OCI-LY7 (cell line): ENCODE measurements around the gene EIF4G3.

Experiments used
- CTCF ChIP-seq: fragments of 200-600 bp; sonication (generic); conservative IDR thresholded peaks from 2 replicates; pipeline ENCODE4 v1.5.1; 2014; ENCODE audit warnings: mild to moderate bottlenecking, antibody characterized with exemption, low read length, moderate library complexity, mixed read lengths
- EZH2phosphoT487 ChIP-seq: fragments of 200-600 bp; sonication (generic); IDR thresholded peaks from 2 replicates; pipeline ENCODE4 v1.6.1; 2018; ENCODE audit warnings: low read depth, borderline replicate concordance, mild to moderate bottlenecking, mixed run types, antibody characterized with exemption, low read length, moderate library complexity, mixed read lengths

GRCh38 chr1:21212126-21212525, 35.4 kb upstream of the EIF4G3 start:
- TF ChIP-seq CTCF, result no peak
- no peak for TF ChIP-seq EZH2phosphoT487
